OCI-M2 (cell line): ENCODE measurements around the gene DAPK1.

Source experiments
- DNase-seq: peaks from one replicate; lab custom pipeline; 2025; ENCODE audit not compliant: unreplicated experiment; lab: John Stamatoyannopoulos, UW

Gene DAPK1

GRCh38 chr9:87497604-87498045, at the start of gene DAPK1:
DAPK1 (plus strand) TSS chr9:87497867; CDS start chr9:87499078, 1,211 bp downstream.
- DNase-seq, result no peak

GRCh38 chr9:87451149-87451548, 46.5 kb upstream of the DAPK1 start:
- DNase-seq, result no peak

- no peak for DNase-seq
These were observed 42.3 kb upstream of the DAPK1 start for GRCh38 chr9:87455407-87455806.

GRCh38 chr9:87461256-87461655, 36.4 kb upstream of the DAPK1 start:
- no peak for DNase-seq

- DNase-seq, result no peak
These were observed 33.3 kb upstream of the DAPK1 start for GRCh38 chr9:87464110-87464991.

GRCh38 chr9:87464992-87465378, 32.7 kb upstream of the DAPK1 start:
- DNase-seq, result no peak

GRCh38 chr9:87465816-87466215, 31.9 kb upstream of the DAPK1 start:
- no peak for DNase-seq

GRCh38 chr9:87467187-87467586, 30.5 kb upstream of the DAPK1 start:
- no peak for DNase-seq

- DNase-seq, result no peak
These were observed 27.7 kb upstream of the DAPK1 start for GRCh38 chr9:87469793-87470465.

- no peak for DNase-seq
These were observed 25.9 kb upstream of the DAPK1 start for GRCh38 chr9:87471746-87472145.

- DNase-seq, result no peak
These were observed 22.2 kb upstream of the DAPK1 start for GRCh38 chr9:87475463-87475862.

GRCh38 chr9:87478226-87478992, 19.3 kb upstream of the DAPK1 start:
- no peak for DNase-seq

- DNase-seq, result no peak
These were observed 17.9 kb upstream of the DAPK1 start for GRCh38 chr9:87479801-87480201.

- no peak for DNase-seq
These were observed 15.5 kb upstream of the DAPK1 start for GRCh38 chr9:87481890-87482855.

- no peak for DNase-seq
These were observed 7.4 kb upstream of the DAPK1 start for GRCh38 chr9:87490225-87490624.

GRCh38 chr9:87490907-87491306, 6.8 kb upstream of the DAPK1 start:
- DNase-seq, result no peak

GRCh38 chr9:87491523-87491922, 6.1 kb upstream of the DAPK1 start:
- no peak for DNase-seq

GRCh38 chr9:87492642-87493041, 5.0 kb upstream of the DAPK1 start:
- no peak for DNase-seq

GRCh38 chr9:87494970-87495471, 2.6 kb upstream of the DAPK1 start:
- no peak for DNase-seq

GRCh38 chr9:87497080-87497603, 525 bp upstream of the DAPK1 start:
- DNase-seq, result no peak
